KMS-11 (cell line): ENCODE results near the gene KCTD19.

Source experiments
- H2AFZ ChIP-seq: fragments of 200-600 bp; sonication (generic); 2 replicates; pipeline ENCODE4 v1.6.1; 2016; ENCODE audit warnings: antibody characterized with exemption, mixed run types, low read depth
- H3K27ac ChIP-seq: fragments of 200-600 bp; sonication (generic); 2 replicates; pipeline ENCODE4 v1.6.1; 2016; ENCODE audit warnings: mild to moderate bottlenecking, mixed run types
- H3K27me3 ChIP-seq: fragments of 200-600 bp; sonication (generic); 2 replicates; pipeline ENCODE4 v1.6.1; 2017; ENCODE audit warnings: mild to moderate bottlenecking, low read depth, mixed run types, moderate library complexity; ENCODE audit not compliant: insufficient read depth
- H3K36me3 ChIP-seq: fragments of 200-600 bp; sonication (generic); 2 replicates; pipeline ENCODE4 v1.6.1; 2017; ENCODE audit warnings: mild to moderate bottlenecking, mixed run types; ENCODE audit not compliant: insufficient read depth
- H3K4me1 ChIP-seq: fragments of 200-600 bp; sonication (generic); 2 replicates; pipeline ENCODE4 v1.6.1; 2016; ENCODE audit warnings: mild to moderate bottlenecking, low read depth, mixed run types; ENCODE audit not compliant: poor library complexity, severe bottlenecking
- H3K4me2 ChIP-seq: fragments of 200-600 bp; sonication (generic); 2 replicates; pipeline ENCODE4 v1.7.0; 2016; ENCODE audit warnings: mild to moderate bottlenecking, mixed run types
- H3K4me3 ChIP-seq: fragments of 200-600 bp; sonication (generic); IDR thresholded peaks from 2 replicates; pipeline ENCODE4 v1.6.1; 2017; ENCODE audit warnings: low read depth, low read length, mixed read lengths; ENCODE audit not compliant: insufficient read depth
- H3K79me2 ChIP-seq: fragments of 200-600 bp; sonication (generic); 2 replicates; pipeline ENCODE4 v1.6.1; 2016; ENCODE audit warnings: low read depth, mixed run types; ENCODE audit not compliant: insufficient read depth
- H3K9ac ChIP-seq: fragments of 200-600 bp; sonication (generic); 2 replicates; pipeline ENCODE4 v1.6.1; 2016; ENCODE audit warnings: mild to moderate bottlenecking, mixed run types
- H4K20me1 ChIP-seq: fragments of 200-600 bp; sonication (generic); 2 replicates; pipeline ENCODE4 v1.6.1; 2016; ENCODE audit warnings: mild to moderate bottlenecking, mixed run types; ENCODE audit not compliant: insufficient read depth
- TF ChIP-seq, protein P1 (sequence below): fragments of 200-600 bp; sonication (generic); conservative IDR thresholded peaks from 2 replicates; pipeline ENCODE4 v1.6.1; 2017; ENCODE audit warnings: low read depth, mild to moderate bottlenecking, antibody characterized with exemption, low read length, moderate library complexity, mixed read lengths

The KCTD19 gene

DNA sequence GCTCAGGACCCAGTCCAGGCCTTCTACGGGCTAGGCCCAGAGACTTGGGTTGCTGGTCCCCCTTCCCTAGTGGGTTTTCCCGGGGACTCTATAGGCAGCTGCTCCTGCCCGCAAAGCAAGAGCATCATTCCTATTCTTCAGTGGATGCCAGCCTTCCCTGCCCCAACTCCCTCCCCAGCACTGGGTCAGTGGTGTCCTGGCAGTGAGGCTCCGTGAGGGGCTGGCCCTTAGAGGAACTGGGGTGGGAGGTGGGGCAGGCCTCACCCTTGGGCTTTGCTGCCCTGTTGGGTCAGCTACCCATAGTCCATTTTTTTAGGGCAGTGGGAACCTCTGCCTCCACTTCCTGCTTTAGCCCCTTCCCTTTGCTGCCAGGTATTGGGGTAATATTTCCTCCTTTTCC is 55.1 kb downstream of the KCTD19 start:
- H3K9ac ChIP-seq = no peak overlapping the region
- TF ChIP-seq, protein P1, sequence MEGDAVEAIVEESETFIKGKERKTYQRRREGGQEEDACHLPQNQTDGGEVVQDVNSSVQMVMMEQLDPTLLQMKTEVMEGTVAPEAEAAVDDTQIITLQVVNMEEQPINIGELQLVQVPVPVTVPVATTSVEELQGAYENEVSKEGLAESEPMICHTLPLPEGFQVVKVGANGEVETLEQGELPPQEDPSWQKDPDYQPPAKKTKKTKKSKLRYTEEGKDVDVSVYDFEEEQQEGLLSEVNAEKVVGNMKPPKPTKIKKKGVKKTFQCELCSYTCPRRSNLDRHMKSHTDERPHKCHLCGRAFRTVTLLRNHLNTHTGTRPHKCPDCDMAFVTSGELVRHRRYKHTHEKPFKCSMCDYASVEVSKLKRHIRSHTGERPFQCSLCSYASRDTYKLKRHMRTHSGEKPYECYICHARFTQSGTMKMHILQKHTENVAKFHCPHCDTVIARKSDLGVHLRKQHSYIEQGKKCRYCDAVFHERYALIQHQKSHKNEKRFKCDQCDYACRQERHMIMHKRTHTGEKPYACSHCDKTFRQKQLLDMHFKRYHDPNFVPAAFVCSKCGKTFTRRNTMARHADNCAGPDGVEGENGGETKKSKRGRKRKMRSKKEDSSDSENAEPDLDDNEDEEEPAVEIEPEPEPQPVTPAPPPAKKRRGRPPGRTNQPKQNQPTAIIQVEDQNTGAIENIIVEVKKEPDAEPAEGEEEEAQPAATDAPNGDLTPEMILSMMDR = no peak
- no peak overlapping the region for H3K4me3 ChIP-seq
- no peaks in the 10 kb centered on the region for H4K20me1 ChIP-seq
- H3K79me2 ChIP-seq = 0 out of 2 replicates have a peak, but pooled peaks cover 5% of the 10 kb centered on the region
- no peaks in the 10 kb centered on the region for H3K36me3 ChIP-seq
- H3K27me3 ChIP-seq = no peaks in the 10 kb centered on the region
- H3K4me2 ChIP-seq = no peak overlapping the region
- H3K4me1 ChIP-seq = peaks cover 15% of the 10 kb centered on the region
- no peak overlapping the region for H3K27ac ChIP-seq
- no peak overlapping the region for H2AFZ ChIP-seq

DNA sequence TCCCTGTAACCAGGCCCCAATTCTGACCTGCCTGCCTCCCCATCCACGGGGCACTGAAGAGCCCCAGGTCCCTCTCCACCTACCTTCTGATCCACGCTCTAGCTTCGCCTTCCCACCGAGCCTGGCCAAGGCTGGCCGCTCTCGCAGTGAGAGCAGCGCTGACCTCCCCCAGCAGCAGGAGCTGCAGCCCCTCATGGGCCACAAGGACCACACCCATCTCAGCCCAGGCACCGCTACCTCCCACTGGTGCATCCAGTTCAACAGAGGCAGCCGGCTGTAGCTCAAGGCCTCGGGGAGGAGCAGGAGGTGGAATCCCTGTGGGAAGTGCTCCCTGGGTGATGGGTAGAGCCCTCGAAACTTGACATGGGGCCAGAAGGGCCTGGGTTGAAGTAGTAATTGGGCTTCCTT is 55.6 kb downstream of the KCTD19 start:
- Histone ChIP-seq H3K4me3 (no peak overlapping the region), H4K20me1 (no peaks in the 10 kb centered on the region), H3K27ac (no peak overlapping the region), H2AFZ (no peak overlapping the region), H3K4me1 (peaks cover 10% of the 10 kb centered on the region), H3K79me2 (0 out of 2 replicates have a peak, but pooled peaks cover 2% of the 10 kb centered on the region), H3K27me3 (no peaks in the 10 kb centered on the region), H3K9ac (no peak overlapping the region), H3K4me2 (no peak overlapping the region), H3K36me3 (no peaks in the 10 kb centered on the region)
- TF ChIP-seq, protein P1 = no peak

DNA sequence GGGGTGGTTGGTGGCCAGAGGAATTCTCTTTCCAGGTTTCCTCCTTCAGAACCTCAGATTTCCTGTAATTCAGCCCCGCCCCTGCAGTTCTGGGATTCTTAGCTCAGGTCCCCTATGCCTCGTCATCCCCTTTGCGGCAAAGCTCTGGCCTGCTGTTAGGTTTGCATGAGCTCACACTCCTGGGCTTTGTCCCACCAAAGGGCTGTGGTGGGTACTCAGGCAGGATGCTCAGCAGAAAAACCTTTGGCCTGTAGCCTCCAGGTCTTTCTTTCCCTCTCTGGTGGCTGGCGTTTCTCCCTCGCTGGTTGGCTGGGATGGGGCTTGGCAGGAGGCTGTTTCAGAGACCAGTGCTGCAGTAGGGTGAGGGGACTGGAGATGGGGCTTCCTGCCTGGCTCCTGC is 56.8 kb downstream of the KCTD19 start:
- Histone ChIP-seq H4K20me1 (no peaks in the 10 kb centered on the region), H3K79me2 (no peaks in the 10 kb centered on the region), H3K4me3 (no peak overlapping the region), H3K27me3 (no peaks in the 10 kb centered on the region), H3K4me2 (no peak overlapping the region), H2AFZ (no peak overlapping the region), H3K4me1 (no peaks in the 10 kb centered on the region), H3K36me3 (no peaks in the 10 kb centered on the region), H3K27ac (no peak overlapping the region), H3K9ac (no peak overlapping the region)
- TF ChIP-seq, protein P1 = no peak

DNA sequence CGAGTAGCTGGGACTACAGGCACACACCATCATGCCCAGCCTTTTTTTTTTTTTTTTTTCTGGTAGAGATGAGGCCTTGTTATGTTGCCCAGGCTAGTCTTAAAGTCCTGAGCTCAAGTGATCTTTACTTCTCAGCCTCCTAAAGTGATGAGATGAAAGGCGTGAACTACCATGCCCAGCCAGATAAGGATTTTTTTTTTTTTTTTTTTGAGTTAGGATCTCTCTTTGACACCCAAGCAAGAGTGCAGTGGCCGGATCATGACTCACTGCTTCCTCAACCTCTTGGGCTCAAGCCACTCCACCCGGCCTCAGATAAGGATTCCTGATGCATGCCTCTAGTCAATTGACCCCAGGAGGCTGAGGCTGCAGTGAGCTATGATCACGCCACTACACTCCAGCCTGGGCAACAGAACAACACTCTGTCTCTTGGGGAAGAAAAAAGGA is 58.4 kb downstream of the KCTD19 start:
- Histone ChIP-seq H3K27ac (no peak overlapping the region), H2AFZ (no peak overlapping the region), H4K20me1 (no peaks in the 10 kb centered on the region), H3K36me3 (no peaks in the 10 kb centered on the region), H3K9ac (no peak overlapping the region), H3K4me2 (no peak overlapping the region), H3K4me1 (no peaks in the 10 kb centered on the region), H3K4me3 (no peak overlapping the region), H3K79me2 (no peaks in the 10 kb centered on the region), H3K27me3 (no peaks in the 10 kb centered on the region)
- TF ChIP-seq, protein P1 = no peak
